Measurements from ENCODE around the gene CLSTN2. TPM values are rescaled to one million over a fixed set of nuclear protein-coding genes. Genes with fewer than 3 reads are reported as not detected.

CLSTN2 gene
- total RNA-seq, 1 donor from 2014 or later = 3.9 TPM

DNA sequence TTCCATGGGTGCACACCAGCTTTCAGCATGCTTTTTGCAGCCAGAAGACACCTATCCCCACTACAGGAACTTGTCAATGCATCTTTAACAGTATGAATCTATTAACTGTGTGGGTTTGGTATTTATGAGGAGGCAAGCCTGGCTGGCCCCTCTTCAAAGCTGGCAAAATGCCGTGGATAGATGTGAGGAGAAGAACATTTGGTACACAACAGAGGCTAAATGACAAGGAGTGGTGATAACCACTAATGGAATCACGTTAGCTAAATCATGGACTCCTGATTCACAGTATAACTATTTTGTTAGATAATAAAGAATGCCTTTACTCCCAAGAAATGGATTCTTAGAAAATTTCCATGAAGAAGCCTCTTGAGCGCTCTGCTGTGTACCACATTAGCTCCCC lies 187.2 kb downstream of the CLSTN2 start:
- DNase-seq (ENCODE audit: low spot score) = no peak
- intact Hi-C loops (cut with DNase I) = no loop called here

- DNase-seq (ENCODE audit: low spot score) = no peak
- intact Hi-C loops (cut with DNase I) = loop anchor here (2.0 kb wide), 1 partner anchor 79 kb away; no protein-coding TSS in a partner anchor
Observed at GRCh38 chr3:140128217-140128616, 193.2 kb downstream of the CLSTN2 start.

DNA sequence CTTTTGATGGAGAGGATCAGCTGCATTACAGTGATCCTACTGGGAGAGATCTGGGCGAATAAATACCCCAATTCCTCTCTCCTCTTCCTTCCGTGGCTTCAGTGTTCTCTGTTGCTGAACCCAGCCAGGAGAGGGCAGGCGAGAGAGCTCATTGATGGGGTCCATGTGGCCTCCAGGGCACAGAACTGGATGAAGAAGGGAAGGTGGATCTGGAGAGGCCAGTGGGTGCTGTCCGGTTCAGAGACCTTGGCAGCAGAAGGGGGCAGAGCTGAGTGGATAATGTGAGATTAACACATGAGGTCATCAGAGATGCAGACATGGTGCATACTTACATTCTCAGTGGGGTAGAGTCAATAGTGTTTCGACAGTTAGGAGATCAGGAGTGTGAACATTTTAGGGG lies 193.6 kb downstream of the CLSTN2 start:
- intact Hi-C loops (cut with DNase I) = loop anchor here (2.0 kb wide), 1 partner anchor 78 kb away; no protein-coding TSS in a partner anchor
- no peak for DNase-seq (ENCODE audit: low spot score)

- intact Hi-C loops (cut with DNase I) = loop anchor here (2.0 kb wide), 1 partner anchor 77 kb away; no protein-coding TSS in a partner anchor
- DNase-seq (ENCODE audit: low spot score) = no peak
Observed at GRCh38 chr3:140129768-140130284, 194.8 kb downstream of the CLSTN2 start.

- DNase-seq (ENCODE audit: low spot score) = no peak
- intact Hi-C loops (cut with DNase I) = no loop called here
Observed at GRCh38 chr3:140131895-140132294, 196.9 kb downstream of the CLSTN2 start.

DNA sequence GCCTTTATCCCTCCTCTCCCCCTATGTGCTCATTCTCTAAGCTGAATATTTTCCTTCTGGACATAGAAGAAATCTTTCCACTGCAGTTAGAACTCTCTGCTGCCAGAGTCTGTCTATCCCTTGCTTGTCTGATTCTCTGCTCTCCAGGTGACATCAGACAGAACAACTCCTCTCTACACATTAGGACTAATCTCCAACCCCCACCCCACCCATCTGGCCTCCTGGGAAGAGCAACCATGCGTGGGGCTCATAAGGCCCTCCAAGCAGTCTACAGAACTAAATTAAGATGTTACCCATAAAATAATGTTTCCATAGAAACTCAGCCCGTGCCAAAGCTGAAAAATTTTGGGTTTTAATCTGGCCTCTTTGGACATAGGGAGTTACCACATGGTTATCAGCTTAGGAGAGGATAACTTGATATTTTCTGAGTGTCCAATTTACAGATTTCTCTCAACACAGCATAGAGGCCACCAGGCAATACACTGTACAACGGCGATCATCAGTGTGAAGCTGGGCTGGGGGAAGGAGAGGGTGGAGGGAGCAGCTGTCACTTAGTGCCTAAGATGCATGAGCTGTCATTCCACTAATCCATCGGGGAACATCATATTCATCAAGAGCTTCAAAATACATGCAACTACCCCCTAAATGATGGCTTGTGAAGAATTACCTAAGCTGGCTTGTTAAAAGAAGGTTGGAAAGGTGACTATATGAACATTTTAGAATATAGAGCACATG lies 199.4 kb downstream of the CLSTN2 start:
- DNase-seq (ENCODE audit: low spot score) = no peak
- intact Hi-C loops (cut with DNase I) = no loop called here

DNA sequence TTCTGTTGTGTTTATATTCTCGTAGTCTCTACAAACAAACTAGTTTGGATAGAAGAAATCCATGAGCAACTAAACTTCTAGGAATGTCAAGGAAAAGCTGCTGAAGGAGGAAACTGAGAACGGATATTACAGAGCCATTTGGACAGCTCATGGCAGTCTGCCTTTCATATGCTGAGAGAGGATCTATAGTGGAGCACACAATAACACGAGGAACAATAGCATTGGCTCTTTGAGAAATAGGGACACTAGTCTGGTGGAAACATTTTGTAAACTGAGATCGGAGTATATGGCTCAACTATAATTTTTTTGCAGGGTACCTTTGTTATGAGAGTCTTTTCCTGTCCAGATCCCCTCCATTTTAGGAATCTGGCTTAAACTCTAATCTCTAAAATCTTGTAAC lies 200.5 kb downstream of the CLSTN2 start:
- DNase-seq (ENCODE audit: low spot score) = no peak
- intact Hi-C loops (cut with DNase I) = loop anchor here (5.0 kb wide), 1 partner anchor 82 kb away; no protein-coding TSS in a partner anchor

DNA sequence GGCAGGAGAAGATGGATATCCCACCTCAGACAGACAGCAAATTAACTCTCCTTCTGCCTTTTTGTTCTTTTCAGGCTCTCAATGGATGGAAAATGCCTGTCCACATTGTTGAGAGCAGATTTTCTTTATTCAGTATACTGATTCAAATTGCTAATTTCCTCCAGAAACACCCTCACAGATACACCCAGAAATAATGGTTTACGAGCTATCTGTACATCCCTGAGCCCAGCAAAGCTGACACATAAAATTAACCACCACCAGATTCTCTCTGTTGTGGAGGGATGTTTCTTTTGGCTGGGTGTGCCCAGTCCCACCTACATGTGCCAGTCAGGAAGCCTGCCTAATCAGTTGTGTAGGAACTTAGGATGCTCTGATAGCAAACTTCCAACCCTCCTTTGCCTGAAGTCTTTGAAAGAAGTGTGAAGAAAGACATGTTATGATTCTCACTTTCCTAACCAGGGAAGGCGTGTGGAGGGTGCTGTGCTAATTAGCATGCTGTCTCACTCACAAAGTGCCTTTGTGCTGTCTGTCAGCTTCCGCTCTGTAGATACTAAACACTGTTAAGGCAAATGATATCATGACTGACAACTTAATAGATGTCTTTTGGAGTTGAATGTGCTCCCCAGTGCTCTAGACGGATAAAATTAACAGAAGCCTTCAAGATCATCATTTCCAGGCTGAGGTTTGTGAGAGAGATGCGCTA lies 208.5 kb downstream of the CLSTN2 start:
- DNase-seq (ENCODE audit: low spot score) = no peak
- intact Hi-C loops (cut with DNase I) = no loop called here

- DNase-seq (ENCODE audit: low spot score) = no peak
- intact Hi-C loops (cut with DNase I) = no loop called here
Observed at GRCh38 chr3:140145528-140145927, 210.5 kb downstream of the CLSTN2 start.

DNA sequence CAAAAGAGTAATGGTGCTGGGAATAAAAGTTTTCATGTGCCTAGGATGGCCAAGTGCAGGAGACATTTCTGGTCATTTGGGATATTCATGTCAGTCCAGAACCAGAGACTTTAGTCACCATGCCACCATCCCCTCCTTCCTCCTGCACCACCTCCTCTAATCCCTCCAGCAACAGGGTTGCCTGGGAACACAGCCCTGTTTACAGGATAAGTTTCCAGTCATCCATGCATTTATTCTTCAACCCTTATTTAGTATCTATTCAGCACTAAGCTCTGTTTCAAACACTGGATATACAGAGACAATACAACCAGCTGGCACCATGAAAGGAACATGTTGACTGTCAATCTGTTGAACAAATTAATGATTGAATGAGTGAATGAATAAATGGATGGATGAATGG lies 211.7 kb downstream of the CLSTN2 start:
- intact Hi-C loops (cut with DNase I) = no loop called here

GRCh38 chr3:140147965-140148490 lies 213.0 kb downstream of the CLSTN2 start:
- intact Hi-C loops (cut with DNase I) = no loop called here
- DNase-seq (ENCODE audit: low spot score) = no peak

More for the DNA sequence above, 211.7 kb downstream of the CLSTN2 start:
- DNase-seq (ENCODE audit: low spot score) = no peak

GRCh38 chr3:140148824-140149390 lies 213.9 kb downstream of the CLSTN2 start:
- DNase-seq (ENCODE audit: low spot score) = no peak
- intact Hi-C loops (cut with DNase I) = no loop called here

DNA sequence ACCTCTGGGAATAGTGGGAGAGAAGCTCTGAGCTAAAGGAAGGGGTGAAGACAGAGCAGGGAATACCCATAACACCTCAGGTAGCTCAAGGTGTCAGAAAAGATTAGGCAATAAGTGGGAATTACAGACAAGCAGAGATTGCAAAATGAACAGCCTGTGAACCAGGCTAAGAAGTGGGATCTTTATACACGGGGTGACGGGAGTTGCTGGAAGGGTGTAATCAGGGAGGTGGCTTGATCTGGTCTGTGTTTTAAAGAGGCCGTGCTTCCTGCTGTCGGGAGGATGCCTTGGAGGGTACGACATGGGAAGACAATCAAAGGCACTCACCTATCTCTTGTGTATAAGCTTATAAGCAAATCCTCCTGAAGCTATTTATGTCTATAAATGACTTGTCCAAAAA lies 216.3 kb downstream of the CLSTN2 start:
- intact Hi-C loops (cut with DNase I) = no loop called here

DNA sequence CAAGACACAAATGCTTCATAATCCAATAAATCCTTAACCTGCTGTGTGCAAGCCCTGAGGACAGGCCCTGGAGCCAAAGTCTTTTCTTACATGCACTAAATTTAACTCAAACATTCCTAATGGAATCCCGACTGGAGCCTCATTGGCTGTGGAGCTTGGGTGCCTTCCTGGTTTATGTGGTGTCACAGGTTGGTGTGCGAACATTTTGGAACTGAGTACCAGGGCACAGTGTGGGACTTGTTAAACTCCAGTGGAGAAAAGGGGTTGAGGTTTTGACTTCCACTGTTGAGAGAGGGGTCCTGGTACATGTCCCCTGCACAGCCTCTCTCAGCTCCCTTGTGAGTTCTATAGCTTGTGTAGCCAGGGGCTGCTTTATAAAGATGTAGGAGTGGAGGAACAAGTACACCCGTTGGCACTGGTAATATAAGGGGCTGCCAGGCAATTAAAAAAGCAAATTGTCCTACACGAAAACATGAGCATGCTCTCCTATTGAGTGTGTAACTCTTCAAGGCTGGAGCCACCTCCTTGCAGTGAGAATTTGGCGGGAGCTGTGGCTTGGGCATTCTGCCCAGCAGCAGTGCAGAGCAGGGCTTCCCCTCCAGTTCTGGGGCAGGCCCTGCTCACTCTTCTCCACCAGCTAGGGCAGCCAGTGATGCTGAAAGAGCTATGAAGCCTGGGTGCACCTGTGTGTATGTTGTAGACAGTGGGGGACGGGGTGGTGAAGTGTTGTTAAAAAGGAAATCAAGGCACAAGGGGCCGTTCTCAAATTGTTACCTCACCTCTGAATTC lies 218.1 kb downstream of the CLSTN2 start:
- DNase-seq (ENCODE audit: low spot score) = no peak
- intact Hi-C loops (cut with DNase I) = no loop called here

More for the DNA sequence above, 216.3 kb downstream of the CLSTN2 start:
- DNase-seq (ENCODE audit: low spot score) = no peak

DNA sequence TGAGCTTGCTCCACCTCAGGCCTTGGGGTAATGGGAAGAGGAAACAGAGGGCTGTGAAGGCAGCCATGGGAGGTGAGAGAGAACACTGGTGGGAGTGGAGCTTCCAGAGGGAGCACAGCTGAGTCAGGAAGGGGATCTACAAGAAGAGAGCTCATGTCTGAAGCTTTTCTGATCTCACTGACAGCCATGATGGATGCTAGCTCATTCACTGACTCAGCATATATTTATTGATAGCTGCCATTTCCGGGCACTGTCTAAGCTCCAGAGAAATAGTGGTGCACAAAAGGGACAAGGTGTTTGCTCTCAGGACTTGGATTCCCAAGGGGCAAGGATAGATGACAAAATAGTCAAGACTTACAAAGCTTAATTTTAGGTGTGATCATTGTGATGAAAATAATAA lies 218.8 kb downstream of the CLSTN2 start:
- no peak for DNase-seq (ENCODE audit: low spot score)
- intact Hi-C loops (cut with DNase I) = no loop called here

DNA sequence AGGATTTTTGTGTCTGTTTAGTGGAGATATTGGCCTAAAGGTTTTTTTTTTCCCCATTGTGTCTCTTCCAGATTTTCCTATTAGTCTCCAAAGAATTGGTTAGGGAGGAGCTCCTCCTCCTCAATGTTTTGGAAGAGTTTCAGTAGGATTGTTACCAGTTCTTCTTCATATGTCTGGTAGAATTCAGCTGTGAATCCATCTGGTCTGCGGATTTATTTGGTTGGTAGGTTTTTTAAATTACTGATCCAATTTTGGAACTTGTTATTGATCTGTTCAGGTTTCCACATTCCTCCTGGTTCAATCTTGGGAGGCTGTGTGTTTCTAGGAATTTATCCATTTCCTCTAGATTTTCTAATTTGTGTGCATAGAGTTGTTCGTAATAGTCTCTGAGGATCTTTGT lies 222.2 kb downstream of the CLSTN2 start:
- intact Hi-C loops (cut with DNase I) = no loop called here
- DNase-seq (ENCODE audit: low spot score) = no peak

DNA sequence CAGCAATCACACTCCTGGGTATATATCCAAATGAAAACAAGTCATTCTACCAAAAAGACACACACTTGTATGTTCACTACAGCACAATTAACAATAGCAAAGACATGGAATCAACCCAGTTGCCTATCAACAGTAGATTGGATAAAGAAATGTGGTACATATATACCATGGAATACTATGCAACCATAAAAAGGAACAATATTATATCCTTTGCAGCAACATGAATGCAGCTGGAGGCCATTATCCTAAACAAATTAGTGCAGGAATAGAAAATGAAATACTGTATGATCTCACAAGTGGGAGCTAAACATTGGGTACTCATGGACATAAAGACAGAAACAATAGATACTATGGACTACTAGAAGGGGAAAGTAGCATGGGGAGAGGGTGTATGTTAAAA lies 224.7 kb downstream of the CLSTN2 start:
- no peak for DNase-seq (ENCODE audit: low spot score)
- intact Hi-C loops (cut with DNase I) = no loop called here

GRCh38 chr3:140160553-140160952 lies 225.6 kb downstream of the CLSTN2 start:
- no peak for DNase-seq (ENCODE audit: low spot score)
- intact Hi-C loops (cut with DNase I) = no loop called here

- intact Hi-C loops (cut with DNase I) = no loop called here
- no peak for DNase-seq (ENCODE audit: low spot score)
Observed at GRCh38 chr3:140162551-140162950, 227.6 kb downstream of the CLSTN2 start.
